A549 (cell line): Measurements from ENCODE around the gene CHPF2. TPM values are rescaled to one million over a fixed set of nuclear protein-coding genes. Genes with fewer than 3 reads are reported as not detected.

Experiments used
- ATAC-seq, 2 experiments: fragments of 200-7000 bp in 1 of 2; fragments of >200 bp in 1 of 2; cut with Nextera tagmentation in 1 of 2; cut with Tn5 transposase in 1 of 2; 3 replicates each; pipeline versions ENCODE4 v1.8.0 to v1.9.1; 2018 to 2020; ENCODE audit warnings: mild to moderate bottlenecking in 1 of 2, moderate library complexity in 1 of 2
- CTCF ChIA-PET: fragments of 300-600 bp; sonication (Branson Sonifier 250); formaldehyde crosslinking; extraction: SDS; loops from one replicate; lab custom pipeline; 2021; ENCODE audit warnings: antibody characterized with exemption, inconsistent platforms; lab: Yijun Ruan, JAX
- POLR2A ChIA-PET: fragments of 350-600 bp; formaldehyde crosslinking; extraction: SDS; loops from one replicate; lab custom pipeline; 2021; ENCODE audit warnings: antibody characterized with exemption, inconsistent platforms; lab: Yijun Ruan, JAX
- DNase-seq, 2 experiments: peaks; one replicate each; pipeline versions ENCODE4 v3.0.0 to v3.0.0-alpha.2; 2011 to 2016; ENCODE audit warnings: low read depth in 1 of 2, low spot score in 1 of 2
- FAIRE-seq: peaks from 2 replicates; lab custom pipeline; 2011; peaks lifted over from hg19 to GRCh38; lab: Jason Lieb, UNC
- H3K27ac ChIP-seq, 2 experiments: fragments of >200 bp; sonication (Bioruptor Twin); formaldehyde crosslinking; 3 replicates each; pipeline ENCODE4 v1.5.1; 2016 to 2017
- H3K4me1 ChIP-seq: fragments of >200 bp; sonication (Bioruptor Twin); formaldehyde crosslinking; 3 replicates; pipeline ENCODE4 v1.6.1; 2016
- H3K4me2 ChIP-seq: fragments of >200 bp; sonication (Bioruptor Twin); formaldehyde crosslinking; 3 replicates; pipeline ENCODE4 v1.6.1; 2016
- H3K4me3 ChIP-seq: fragments of >200 bp; sonication (Bioruptor Twin); formaldehyde crosslinking; 3 replicates; pipeline ENCODE4 v1.5.1; 2016
- H3K9me3 ChIP-seq: fragments of >200 bp; sonication (Bioruptor Twin); formaldehyde crosslinking; 3 replicates; pipeline ENCODE4 v1.6.1; 2016
- BCL3 ChIP-seq: fragments of >200 bp; sonication (Bioruptor Twin); formaldehyde crosslinking; IDR thresholded peaks from 3 replicates; pipeline ENCODE4 v1.6.1; 2016
- BHLHE40 ChIP-seq: IDR thresholded peaks from 2 replicates; pipeline ENCODE4 v1.6.1; 2012; ENCODE audit warnings: low read depth, low read length, inconsistent platforms
- CEBPB ChIP-seq, 2 experiments: fragments of >200 bp in 1 of 2; sonication (Bioruptor Twin) in 1 of 2; formaldehyde crosslinking in 1 of 2; IDR thresholded peaks; 2 replicates each; pipeline ENCODE4 v1.6.1; 2012 to 2016
- CHD4 ChIP-seq: fragments of 200-600 bp; sonication (generic); IDR thresholded peaks from 2 replicates; pipeline ENCODE4 v1.6.1; 2016; ENCODE audit warnings: antibody characterized with exemption, mild to moderate bottlenecking, borderline replicate concordance
- CTCF ChIP-seq: fragments of >200 bp; sonication (Bioruptor Twin); formaldehyde crosslinking; IDR thresholded peaks from 3 replicates; pipeline ENCODE4 v1.5.1; 2016
- E2F6 ChIP-seq: IDR thresholded peaks from 2 replicates; pipeline ENCODE4 v1.6.1; 2012; ENCODE audit warnings: low read depth, borderline replicate concordance
- EHF ChIP-seq: fragments of 250-450 bp; sonication (Bioruptor Pico); IDR thresholded peaks from 2 replicates; pipeline ENCODE4 v1.5.0; 2020; ENCODE audit warnings: mild to moderate bottlenecking
- EHMT2 ChIP-seq: fragments of 200-600 bp; sonication (generic); IDR thresholded peaks from 2 replicates; pipeline ENCODE4 v1.6.1; 2016; ENCODE audit warnings: antibody characterized with exemption, low read depth, mild to moderate bottlenecking, moderate library complexity
- EP300 ChIP-seq, 2 experiments: fragments of >200 bp; sonication (Bioruptor Twin); formaldehyde crosslinking; IDR thresholded peaks; 2 replicates in 1 of 2; 3 replicates in 1 of 2; pipeline ENCODE4 v1.6.1; 2016 to 2017
- ESRRA ChIP-seq: fragments of 150-350 bp; IDR thresholded peaks from 2 replicates; pipeline ENCODE4 v1.6.1; 2014; ENCODE audit warnings: mild to moderate bottlenecking, low read length, borderline replicate concordance
- FOSB ChIP-seq: fragments of 250-450 bp; sonication (Bioruptor Pico); IDR thresholded peaks from 2 replicates; pipeline ENCODE4 v1.5.0; 2020; ENCODE audit warnings: mild to moderate bottlenecking, moderate library complexity
- FOSL2 ChIP-seq, 2 experiments: fragments of 450-650 bp in 1 of 2; fragments of >200 bp in 1 of 2; sonication (Bioruptor Twin) in 1 of 2; formaldehyde crosslinking; IDR thresholded peaks; 2 replicates each; pipeline versions ENCODE4 v1.5.0 to v1.6.1; 2016 to 2020; ENCODE audit warnings: mild to moderate bottlenecking in 1 of 2, moderate library complexity in 1 of 2
- GATA3 ChIP-seq: IDR thresholded peaks from 2 replicates; pipeline ENCODE4 v1.6.1; 2012; ENCODE audit warnings: borderline replicate concordance
- HDAC2 ChIP-seq: fragments of 200-600 bp; sonication (generic); IDR thresholded peaks from 2 replicates; pipeline ENCODE4 v1.6.1; 2016
- HOXB13 ChIP-seq: fragments of 250-450 bp; sonication (Bioruptor Pico); IDR thresholded peaks from 2 replicates; pipeline ENCODE4 v1.5.0; 2020; ENCODE audit warnings: low read depth, mild to moderate bottlenecking, moderate library complexity
- KDM1A ChIP-seq: fragments of 200-600 bp; sonication (generic); IDR thresholded peaks from 2 replicates; pipeline ENCODE4 v1.6.1; 2016; ENCODE audit warnings: low read depth, mild to moderate bottlenecking
- MAFK ChIP-seq: fragments of 450-650 bp; IDR thresholded peaks from 2 replicates; pipeline ENCODE4 v1.6.1; 2014; ENCODE audit not compliant: partially characterized antibody
- MAX ChIP-seq: IDR thresholded peaks from 2 replicates; pipeline ENCODE4 v1.6.1; 2012
- NR3C1 ChIP-seq: fragments of >200 bp; sonication (Bioruptor Twin); formaldehyde crosslinking; IDR thresholded peaks from 3 replicates; pipeline ENCODE4 v1.6.1; 2017
- RCOR1 ChIP-seq: fragments of 150-350 bp; IDR thresholded peaks from 2 replicates; pipeline ENCODE4 v1.6.1; 2014; ENCODE audit warnings: antibody characterized with exemption, low read length, low read depth
- SREBF2 ChIP-seq: fragments of 450-650 bp; IDR thresholded peaks from 2 replicates; pipeline ENCODE4 v1.6.1; 2014; ENCODE audit warnings: mild to moderate bottlenecking, moderate library complexity
- TFCP2L1 ChIP-seq: fragments of 250-450 bp; sonication (Bioruptor Pico); IDR thresholded peaks from 2 replicates; pipeline ENCODE4 v1.5.0; 2021; ENCODE audit warnings: mild to moderate bottlenecking
- TP53 ChIP-seq: fragments of 250-450 bp; sonication (Bioruptor Pico); IDR thresholded peaks from 2 replicates; pipeline ENCODE4 v1.5.0; 2021; ENCODE audit warnings: mild to moderate bottlenecking, moderate library complexity
- ZFP36 ChIP-seq: fragments of 450-650 bp; IDR thresholded peaks from 2 replicates; pipeline ENCODE4 v1.6.1; 2014; ENCODE audit warnings: borderline replicate concordance; ENCODE audit not compliant: partially characterized antibody
- WGBS: methylation state at CpG from one replicate; pipeline ENCODE4 v1.1.6; 2017; ENCODE audit errors: missing lambda C conversion rate; 5-methylcytosine and 5-hydroxymethylcytosine counted together
- polyA plus RNA-seq, 4 experiments: library from polyadenylated mRNA; depleted of rRNA in 3 of 4; stranded (reverse); fragments of >200 nt; fragmentation: RNase III in 1 of 4; extraction: RNeasy Plus Mini Kit Qiagen cat#74134 plus additional on column Dnase treatment in 1 of 4; gene quantifications; 2 replicates in 3 of 4; 3 replicates in 1 of 4; pipeline ENCODE4 v1.2.3, GENCODE V29; 2011 to 2017

Gene CHPF2
- polyA plus RNA-seq, 2 of the 4 experiments (the other 2 are of a cell fraction) = 14.9 to 29.6 TPM

- WGBS = 34% methylated on average over 5 of the region's 5 CpGs
- ChIA-PET CTCF (interaction anchor here (1.8 kb wide), 1 partner anchor 53 kb away, joined by 6 read pairs; no protein-coding TSS in a partner anchor), POLR2A (no interaction called here)
- H3K9me3 ChIP-seq = no peaks in the 10 kb centered on the region
- no peak for FAIRE-seq
- peak overlapping the region; percentile 82 to 94; a peak in 5 of 6 replicates for H3K27ac ChIP-seq
- H3K4me3 ChIP-seq = no peak overlapping the region
- H3K4me1 ChIP-seq = peaks cover 57% of the 10 kb centered on the region
- DNase-seq = peak; percentile 60
- H3K4me2 ChIP-seq = peak overlapping the region; percentile 97
- TF ChIP-seq FOSL2 (IDR thresholded peaks at IDR 0.05) (no peak), FOSL2 (CRISPR knock-in tag; IDR thresholded peaks at IDR 0.05) (no peak), CHD4 (no peak), ZFP36 (no peak), EHF (CRISPR knock-in tag) (no peak), SREBF2 (no peak), MAFK (no peak), FOSB (CRISPR knock-in tag) (no peak), GATA3 (no peak), MAX (no peak), CTCF (no peak), HOXB13 (CRISPR knock-in tag) (no peak), HDAC2 (no peak)
- TF ChIP-seq, all 56 proteins: peak for 0
- 0 out of 6 replicates have a peak, but pooled peaks of 1 of the 2 experiments have one; percentile 4 for ATAC-seq
Observed at GRCh38 chr7:151249732-151250072, 17.4 kb downstream of the CHPF2 start.

- TF ChIP-seq BHLHE40 (no peak), EHF (CRISPR knock-in tag) (no peak), KDM1A (no peak), EP300 (IDR thresholded peaks at IDR 0.05) (no peak), EHMT2 (no peak), NR3C1 (no peak), CEBPB (IDR thresholded peaks at IDR 0.05) (no peak), BCL3 (no peak), RCOR1 (no peak), TP53 (CRISPR knock-in tag) (no peak), TFCP2L1 (no peak), MAFK (no peak), ESRRA (no peak), E2F6 (no peak)
- Histone ChIP-seq H3K9me3 (no peaks in the 10 kb centered on the region), H3K4me2 (peak overlapping the region; percentile 88), H3K27ac (peak overlapping the region in 1 of 2 experiments; percentile 94; a peak in 3 of 6 replicates), H3K4me1 (peaks cover 49% of the 10 kb centered on the region), H3K4me3 (no peak overlapping the region)
- DNase-seq = no peak
- no peak for ATAC-seq
- FAIRE-seq = no peak
- ChIA-PET POLR2A (interaction anchor here (0.6 kb wide), 1 partner anchor 37 kb away, joined by 3 read pairs; no protein-coding TSS in a partner anchor), CTCF (interaction anchor here (0.7 to 1.8 kb wide), 6 partner anchors 8 to 139 kb away, joined by 3 to 6 read pairs (median 4); no protein-coding TSS in a partner anchor)
- WGBS = 85% methylated on average over 7 of the region's 7 CpGs
Observed at GRCh38 chr7:151250181-151251132, 18.2 kb downstream of the CHPF2 start.
